GM21367 (cell line): ENCODE measurements around the gene ZDHHC17.
"Not testable (repeated sequence)": the region's sequence is repeated elsewhere in the genome, so short reads cannot be mapped to it uniquely, and the experiment has no call there.

Experiments
- ATAC-seq: cut with Tn5 transposase; IDR thresholded peaks from one replicate; pipeline ENCODE4 v1.9.1; 2021; ENCODE audit not compliant: unreplicated experiment

ZDHHC17 gene

GRCh38 chr12:76763746-76764675, at the start of gene ZDHHC17:
ZDHHC17 (plus strand) TSS chr12:76764115; CDS start chr12:76764237, 122 bp downstream.
- peak; percentile 92 for ATAC-seq

- ATAC-seq: no peak
These were observed 49.5 kb upstream of the ZDHHC17 start for GRCh38 chr12:76714415-76714814.

- no peak for ATAC-seq
These were observed 49.1 kb upstream of the ZDHHC17 start for GRCh38 chr12:76714861-76715260.

- no peak for ATAC-seq
These were observed 48.6 kb upstream of the ZDHHC17 start for GRCh38 chr12:76715332-76715731.

- no peak for ATAC-seq
These were observed 46.6 kb upstream of the ZDHHC17 start for GRCh38 chr12:76717314-76717713.

GRCh38 chr12:76719171-76720041, 44.5 kb upstream of the ZDHHC17 start:
- no peak for ATAC-seq

GRCh38 chr12:76720068-76720467, 43.8 kb upstream of the ZDHHC17 start:
- no peak for ATAC-seq

- no peak for ATAC-seq
These were observed 37.3 kb upstream of the ZDHHC17 start for GRCh38 chr12:76726626-76727025.

- not testable (repeated sequence) for ATAC-seq
These were observed 31.7 kb upstream of the ZDHHC17 start for GRCh38 chr12:76732188-76732587.

GRCh38 chr12:76737689-76738088, 26.2 kb upstream of the ZDHHC17 start:
- ATAC-seq: not testable (repeated sequence)

- ATAC-seq: no peak
These were observed 24.9 kb upstream of the ZDHHC17 start for GRCh38 chr12:76738824-76739579.

- no peak for ATAC-seq
These were observed 24.0 kb upstream of the ZDHHC17 start for GRCh38 chr12:76739896-76740295.

- ATAC-seq: no peak
These were observed 23.4 kb upstream of the ZDHHC17 start for GRCh38 chr12:76740501-76740900.

- no peak for ATAC-seq
These were observed 18.6 kb upstream of the ZDHHC17 start for GRCh38 chr12:76745343-76745742.

- ATAC-seq: no peak
These were observed 17.4 kb upstream of the ZDHHC17 start for GRCh38 chr12:76746516-76746915.

- no peak for ATAC-seq
These were observed 16.7 kb upstream of the ZDHHC17 start for GRCh38 chr12:76747245-76747644.

GRCh38 chr12:76755829-76756379, 8.0 kb upstream of the ZDHHC17 start:
- ATAC-seq: no peak

- ATAC-seq: no peak
These were observed 6.2 kb upstream of the ZDHHC17 start for GRCh38 chr12:76757694-76758093.

GRCh38 chr12:76762601-76762980, 1.3 kb upstream of the ZDHHC17 start:
- ATAC-seq: no peak

GRCh38 chr12:76764856-76765255, 941 bp downstream of the ZDHHC17 start:
- ATAC-seq: no peak

GRCh38 chr12:76765598-76765997, 1.7 kb downstream of the ZDHHC17 start:
- ATAC-seq: no peak
